ENCODE measurements around the gene ZHX3. TPM values are rescaled to one million over a fixed set of nuclear protein-coding genes. Genes with fewer than 3 reads are reported as not detected.

Gene ZHX3
- total RNA-seq, 5 donors from 2014 or later (not counting 1 experiment from before 2014, with no cell fraction given) = 7.0 to 11.1 (median 10.5) TPM

DNA sequence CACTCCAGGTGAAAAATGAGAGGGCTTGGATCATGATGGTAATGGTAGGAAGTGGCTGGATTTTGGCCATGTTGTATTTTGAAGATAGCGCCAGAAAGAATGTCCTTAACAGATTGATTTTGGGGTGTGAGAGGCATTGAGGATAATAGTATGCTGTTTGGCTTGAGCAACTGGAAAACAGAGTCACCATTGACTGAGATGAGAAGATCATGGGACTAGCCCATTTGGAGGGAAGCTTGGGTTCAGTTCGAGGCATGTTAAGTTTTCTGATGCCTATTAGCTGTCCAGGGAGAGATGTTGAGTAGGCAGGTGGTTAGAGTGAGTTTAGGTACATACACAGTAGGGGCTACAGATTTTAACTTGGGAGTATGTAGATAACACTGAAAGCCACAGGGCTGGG, 156.8 kb downstream of the ZHX3 start:
- peaks cover 0 to 2% of the 10 kb centered on the region in 2 donors for H3K27me3 Mint-ChIP-seq
- DNase-seq (no peak), ATAC-seq (replicated peaks in 1 of 4) (no peak)
- POLR2A ChIA-PET = no interaction called here
- peak overlapping the region in 1 of 3 donors; percentile 90 for H3K4me3 Mint-ChIP-seq
- H3K4me1 ChIP-seq (ENCODE audit: control insufficient read depth in 1 of 2, extremely low read depth in 1 of 2, insufficient read depth in 2 of 2, low read length in 2 of 2) = peaks cover 51 to 87% of the 10 kb centered on the region in 2 experiments
- peaks cover 46% of the 10 kb centered on the region for H3K36me3 Mint-ChIP-seq
- H3K4me1 Mint-ChIP-seq = peaks cover 82 to 87% (median 82%) of the 10 kb centered on the region in 3 donors
- H3K4me3 ChIP-seq (ENCODE audit: control insufficient read depth in 1 of 2, extremely low read depth in 1 of 2, low read length in 1 of 2) = no peak overlapping the region
- peak overlapping the region; percentile 90 for H3K27ac ChIP-seq (ENCODE audit: low read length)
- CTCF ChIA-PET = interaction anchor here (0.7 to 1.3 kb wide), 2 partner anchors 25 to 26 kb away, joined by 3 read pairs; no protein-coding TSS in a partner anchor
- peak overlapping the region; percentile 97 to 100 for H3K27ac Mint-ChIP-seq
- 91% methylated on average over 2 of the region's 2 CpGs for WGBS (ENCODE audit: insufficient coverage)
- H3K9me3 Mint-ChIP-seq = no peaks in the 10 kb centered on the region
- no peaks in the 10 kb centered on the region for H3K27me3 ChIP-seq (replicated peaks in 1 of 2; ENCODE audit: control insufficient read depth in 2 of 2, extremely low read depth in 1 of 2, insufficient read depth in 2 of 2, low read length in 1 of 2)
- H3K36me3 ChIP-seq (ENCODE audit: control insufficient read depth in 2 of 2, extremely low read depth in 1 of 2, insufficient read depth in 1 of 2, low read length in 1 of 2) = peaks cover 23 to 66% of the 10 kb centered on the region in 2 donors
- no peaks in the 10 kb centered on the region for H3K9me3 ChIP-seq

DNA sequence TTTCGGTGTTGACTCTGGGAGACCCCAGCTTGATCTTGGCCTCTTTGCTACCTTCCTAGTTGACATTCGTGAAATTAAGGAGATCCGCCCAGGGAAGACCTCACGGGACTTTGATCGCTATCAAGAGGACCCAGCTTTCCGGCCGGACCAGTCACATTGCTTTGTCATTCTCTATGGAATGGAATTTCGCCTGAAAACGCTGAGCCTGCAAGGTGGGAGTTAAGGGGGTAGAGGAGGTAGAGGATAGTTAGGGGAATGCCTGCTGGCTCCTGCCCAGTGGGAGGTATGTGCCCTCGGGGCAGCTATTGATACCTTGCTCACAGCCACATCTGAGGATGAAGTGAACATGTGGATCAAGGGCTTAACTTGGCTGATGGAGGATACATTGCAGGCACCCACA, 158.0 kb downstream of the ZHX3 start:
- Histone ChIP-seq H3K27me3 (replicated peaks in 1 of 2; ENCODE audit: control insufficient read depth in 2 of 2, extremely low read depth in 1 of 2, insufficient read depth in 2 of 2, low read length in 1 of 2) (no peaks in the 10 kb centered on the region), H3K4me1 (ENCODE audit: control insufficient read depth in 1 of 2, extremely low read depth in 1 of 2, insufficient read depth in 2 of 2, low read length in 2 of 2) (peaks cover 62 to 95% of the 10 kb centered on the region in 2 experiments), H3K9me3 (no peaks in the 10 kb centered on the region), H3K4me3 (ENCODE audit: control insufficient read depth in 1 of 2, extremely low read depth in 1 of 2, low read length in 1 of 2) (no peak overlapping the region), H3K27ac (ENCODE audit: low read length) (peak overlapping the region; percentile 90), H3K36me3 (ENCODE audit: control insufficient read depth in 2 of 2, extremely low read depth in 1 of 2, insufficient read depth in 1 of 2, low read length in 1 of 2) (peaks cover 17 to 58% of the 10 kb centered on the region in 2 donors)
- WGBS (ENCODE audit: insufficient coverage) = 98% methylated on average over 10 of the region's 10 CpGs
- Mint-ChIP-seq H3K9me3 (no peaks in the 10 kb centered on the region), H3K27ac (peak overlapping the region; percentile 97 to 100), H3K4me1 (peaks cover 91 to 96% (median 92%) of the 10 kb centered on the region in 3 donors), H3K4me3 (peak overlapping the region in 1 of 3 donors; percentile 90), H3K27me3 (peaks cover 0 to 2% of the 10 kb centered on the region in 2 donors), H3K36me3 (peaks cover 38% of the 10 kb centered on the region)
- DNase-seq (no peak), ATAC-seq (replicated peaks in 1 of 4) (no peak)
- POLR2A ChIA-PET = interaction anchor here in 1 of 2 donors (1.3 kb wide), 1 partner anchor 14 kb away, joined by 4 read pairs; no protein-coding TSS in a partner anchor
- CTCF ChIA-PET = interaction anchor here in 1 of 2 donors (4.9 kb wide), 1 partner anchor 24 kb away, joined by 43 read pairs; no protein-coding TSS in a partner anchor

DNA sequence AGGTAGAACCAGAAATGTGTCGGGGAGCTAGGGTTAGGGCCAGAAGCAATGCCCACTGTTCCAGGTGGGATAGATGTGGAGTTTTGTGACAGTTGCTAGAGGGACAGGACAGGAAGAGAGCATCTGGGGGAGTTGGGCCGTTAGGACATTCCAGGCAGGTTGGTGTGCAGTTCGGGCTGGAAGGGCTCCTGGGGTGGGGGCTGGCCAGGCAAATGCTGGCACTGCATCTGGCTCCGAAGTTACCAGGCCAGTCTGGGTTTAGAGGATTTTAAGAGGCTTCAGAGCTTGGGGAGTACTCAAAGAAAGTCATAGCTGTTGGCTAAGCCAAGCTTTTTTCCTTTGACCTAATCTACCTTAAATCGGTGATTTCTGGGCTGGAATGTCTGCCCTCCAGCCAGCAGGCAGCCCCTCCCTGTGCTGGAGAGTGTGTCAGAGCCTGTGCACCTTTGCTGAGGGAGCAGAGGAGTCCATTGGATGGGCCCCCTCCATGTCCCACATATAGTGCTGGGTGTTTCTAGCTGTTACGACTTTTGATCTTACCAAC, 159.4 kb downstream of the ZHX3 start:
- Histone ChIP-seq H3K4me1 (ENCODE audit: control insufficient read depth in 1 of 2, extremely low read depth in 1 of 2, insufficient read depth in 2 of 2, low read length in 2 of 2) (peaks cover 73 to 100% of the 10 kb centered on the region in 2 experiments), H3K36me3 (ENCODE audit: control insufficient read depth in 2 of 2, extremely low read depth in 1 of 2, insufficient read depth in 1 of 2, low read length in 1 of 2) (peaks cover 12 to 44% of the 10 kb centered on the region in 2 donors), H3K27ac (ENCODE audit: low read length) (peak overlapping the region; percentile 90), H3K4me3 (ENCODE audit: control insufficient read depth in 1 of 2, extremely low read depth in 1 of 2, low read length in 1 of 2) (peak overlapping the region; percentile 22 to 32), H3K9me3 (no peaks in the 10 kb centered on the region), H3K27me3 (replicated peaks in 1 of 2; ENCODE audit: control insufficient read depth in 2 of 2, extremely low read depth in 1 of 2, insufficient read depth in 2 of 2, low read length in 1 of 2) (no peaks in the 10 kb centered on the region)
- H3K4me3 Mint-ChIP-seq = peak overlapping the region; percentile 71 to 90 (median 72)
- ChIA-PET POLR2A (interaction anchor here (0.6 to 1.3 kb wide), 4 partner anchors 13 to 460 kb away, joined by 4 read pairs; partner anchors contain the start of gene CHD6 (in 1 of the 2)), CTCF (interaction anchor here (0.8 to 4.9 kb wide), 7 partner anchors 9 to 75 kb away, joined by 3 to 43 read pairs (median 4); no protein-coding TSS in a partner anchor)
- peaks cover 24% of the 10 kb centered on the region for H3K36me3 Mint-ChIP-seq
- H3K27me3 Mint-ChIP-seq = peaks cover 0 to 2% of the 10 kb centered on the region in 2 donors
- no peak for ATAC-seq (replicated peaks in 1 of 4)
- H3K27ac Mint-ChIP-seq = peak overlapping the region; percentile 97 to 100
- 54% methylated on average over 3 of the region's 6 CpGs for WGBS (ENCODE audit: insufficient coverage)
- H3K9me3 Mint-ChIP-seq = no peaks in the 10 kb centered on the region
- no peak for DNase-seq
- peaks cover 94% of the 10 kb centered on the region in 3 donors for H3K4me1 Mint-ChIP-seq

DNA sequence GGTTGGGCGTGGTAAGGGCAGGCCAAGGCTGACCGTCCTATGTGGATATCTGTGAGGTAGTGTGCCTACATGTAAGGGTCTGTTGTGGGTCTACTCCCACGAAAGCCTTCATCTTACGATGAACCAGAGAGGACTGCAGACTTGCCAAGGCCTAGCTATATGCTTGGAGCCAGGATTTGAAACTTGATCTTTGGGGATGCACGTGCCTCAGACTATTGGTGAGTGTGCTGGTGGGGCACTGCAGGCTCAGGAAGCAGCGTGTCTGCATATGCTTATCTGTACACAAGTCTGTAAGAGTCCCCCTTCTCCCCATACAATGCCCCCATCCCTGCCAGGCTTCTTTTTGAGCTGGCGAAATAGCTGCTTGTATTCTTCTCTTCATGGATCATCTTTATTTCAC, 162.3 kb downstream of the ZHX3 start:
- no peak for DNase-seq
- Histone ChIP-seq H3K36me3 (ENCODE audit: control insufficient read depth in 2 of 2, extremely low read depth in 1 of 2, insufficient read depth in 1 of 2, low read length in 1 of 2) (peaks cover 5 to 15% of the 10 kb centered on the region in 2 donors), H3K4me3 (ENCODE audit: control insufficient read depth in 1 of 2, extremely low read depth in 1 of 2, low read length in 1 of 2) (no peak overlapping the region), H3K4me1 (ENCODE audit: control insufficient read depth in 1 of 2, extremely low read depth in 1 of 2, insufficient read depth in 2 of 2, low read length in 2 of 2) (peaks cover 88 to 100% of the 10 kb centered on the region in 2 experiments), H3K27ac (ENCODE audit: low read length) (peak overlapping the region; percentile 90), H3K9me3 (no peaks in the 10 kb centered on the region), H3K27me3 (replicated peaks in 1 of 2; ENCODE audit: control insufficient read depth in 2 of 2, extremely low read depth in 1 of 2, insufficient read depth in 2 of 2, low read length in 1 of 2) (no peaks in the 10 kb centered on the region)
- Mint-ChIP-seq H3K36me3 (peaks cover 9% of the 10 kb centered on the region), H3K27ac (peak overlapping the region; percentile 97 to 100), H3K4me3 (peak overlapping the region in 1 of 3 donors; percentile 90), H3K27me3 (peaks cover 0 to 2% of the 10 kb centered on the region in 2 donors), H3K9me3 (no peaks in the 10 kb centered on the region), H3K4me1 (peaks cover 96 to 100% (median 97%) of the 10 kb centered on the region in 3 donors)
- POLR2A ChIA-PET = interaction anchor here in 1 of 2 donors (3.2 kb wide), 1 partner anchor 14 kb away, joined by 16 read pairs; no protein-coding TSS in a partner anchor
- CTCF ChIA-PET = interaction anchor here (1.2 to 4.9 kb wide), 4 partner anchors 11 to 20 kb away, joined by 4 to 43 read pairs (median 14); no protein-coding TSS in a partner anchor
- WGBS (ENCODE audit: insufficient coverage) = 83% methylated on average over 5 of the region's 7 CpGs
- no peak for ATAC-seq (replicated peaks in 1 of 4)

GRCh38 chr20:41154436-41155176, 162.9 kb downstream of the ZHX3 start:
- POLR2A ChIA-PET = interaction anchor here in 1 of 2 donors (0.7 to 3.2 kb wide), 2 partner anchors 13 to 97 kb away, joined by 3 to 16 read pairs; no protein-coding TSS in a partner anchor
- CTCF ChIA-PET = interaction anchor here (0.5 to 4.9 kb wide), 6 partner anchors 10 to 59 kb away, joined by 3 to 43 read pairs (median 4); no protein-coding TSS in a partner anchor
- peaks cover 0 to 2% of the 10 kb centered on the region in 2 donors for H3K27me3 Mint-ChIP-seq
- H3K36me3 Mint-ChIP-seq = peaks cover 2% of the 10 kb centered on the region
- peaks cover 88 to 100% of the 10 kb centered on the region in 2 experiments for H3K4me1 ChIP-seq (ENCODE audit: control insufficient read depth in 1 of 2, extremely low read depth in 1 of 2, insufficient read depth in 2 of 2, low read length in 2 of 2)
- ATAC-seq (replicated peaks in 1 of 4) (no peak), DNase-seq (no peak)
- no peaks in the 10 kb centered on the region for H3K9me3 ChIP-seq
- WGBS (ENCODE audit: insufficient coverage) = 0% methylated on average over 1 of the region's 8 CpGs
- peak overlapping the region; percentile 90 for H3K27ac ChIP-seq (ENCODE audit: low read length)
- no peaks in the 10 kb centered on the region for H3K27me3 ChIP-seq (replicated peaks in 1 of 2; ENCODE audit: control insufficient read depth in 2 of 2, extremely low read depth in 1 of 2, insufficient read depth in 2 of 2, low read length in 1 of 2)
- peak overlapping the region in 1 of 3 donors; percentile 90 for H3K4me3 Mint-ChIP-seq
- H3K36me3 ChIP-seq (ENCODE audit: control insufficient read depth in 2 of 2, extremely low read depth in 1 of 2, insufficient read depth in 1 of 2, low read length in 1 of 2) = peaks cover 3 to 10% of the 10 kb centered on the region in 2 donors
- H3K4me1 Mint-ChIP-seq = peaks cover 96 to 100% (median 97%) of the 10 kb centered on the region in 3 donors
- peak overlapping the region; percentile 97 to 100 for H3K27ac Mint-ChIP-seq
- peak overlapping the region in 1 of 2 donors; percentile 29 for H3K4me3 ChIP-seq (ENCODE audit: control insufficient read depth in 1 of 2, extremely low read depth in 1 of 2, low read length in 1 of 2)
- H3K9me3 Mint-ChIP-seq = no peaks in the 10 kb centered on the region
